PC-9 (cell line): ENCODE measurements around the gene RNU7-1. TPM values are rescaled to one million over a fixed set of nuclear protein-coding genes. Genes with fewer than 3 reads are reported as not detected.

Experiments used
- BruUV-seq: library from RNA; stranded (reverse); fragments of 400-500 nt; replicated peaks from 2 replicates; lab custom pipeline; 2021; lab: Mats Ljungman, UMichigan
- CTCF ChIA-PET: fragments of 300-600 bp; sonication (Branson Sonifier 250); formaldehyde crosslinking; loops from one replicate; lab custom pipeline; 2022; ENCODE audit warnings: antibody characterized with exemption; lab: Charles Lee
- POLR2A ChIA-PET: fragments of 300-600 bp; sonication (Branson Sonifier 250); formaldehyde crosslinking; loops from one replicate; lab custom pipeline; 2022; ENCODE audit warnings: antibody characterized with exemption; ENCODE audit not compliant: unreplicated experiment; lab: Charles Lee
- DNase-seq, 2 experiments: peaks; one replicate each; pipeline versions ENCODE4 v3.0.0 to v3.0.0-alpha.2; 2015 to 2022; ENCODE audit warnings: mixed read lengths in 1 of 2
- H2AFZ ChIP-seq: fragments of 200-600 bp; sonication (generic); 2 replicates; pipeline ENCODE4 v1.8.1; 2017; ENCODE audit warnings: antibody characterized with exemption
- H3F3A ChIP-seq: fragments of 200-600 bp; sonication (generic); 2 replicates; pipeline ENCODE4 v1.8.1; 2017; ENCODE audit warnings: antibody characterized with exemption, mild to moderate bottlenecking, low read depth; ENCODE audit not compliant: insufficient read depth
- H3K27ac ChIP-seq: fragments of 200-600 bp; sonication (generic); 2 replicates; pipeline ENCODE4 v1.6.1; 2016; ENCODE audit warnings: mixed run types
- H3K27me3 ChIP-seq: fragments of 200-600 bp; sonication (generic); 2 replicates; pipeline ENCODE4 v1.6.1; 2016; ENCODE audit warnings: low read depth, mixed run types; ENCODE audit not compliant: insufficient read depth
- H3K36me3 ChIP-seq: fragments of 200-600 bp; sonication (generic); 2 replicates; pipeline ENCODE4 v1.6.1; 2016; ENCODE audit warnings: low read depth, mixed run types
- H3K4me1 ChIP-seq: fragments of 200-600 bp; sonication (generic); replicated peaks from 2 replicates; pipeline ENCODE4 v1.6.1; 2016; ENCODE audit warnings: mixed run types; ENCODE audit not compliant: insufficient read depth
- H3K4me2 ChIP-seq: fragments of 200-600 bp; sonication (generic); 2 replicates; pipeline ENCODE4 v1.6.1; 2017; ENCODE audit warnings: mixed run types
- H3K4me3 ChIP-seq: fragments of 200-600 bp; sonication (generic); 2 replicates; pipeline ENCODE4 v1.6.1; 2016; ENCODE audit warnings: mixed run types
- H3K79me2 ChIP-seq: fragments of 200-600 bp; sonication (generic); 2 replicates; pipeline ENCODE4 v1.6.1; 2017; ENCODE audit warnings: low read depth, mixed run types
- H3K9me2 ChIP-seq: fragments of 200-600 bp; sonication (generic); 2 replicates; pipeline ENCODE4 v1.8.1; 2017; ENCODE audit warnings: mild to moderate bottlenecking; ENCODE audit not compliant: insufficient read depth
- H3K9me3 ChIP-seq: fragments of 200-600 bp; sonication (generic); 2 replicates; pipeline ENCODE4 v1.8.1; 2016; ENCODE audit warnings: low read depth; ENCODE audit not compliant: insufficient read depth
- H4K20me1 ChIP-seq: fragments of 200-600 bp; sonication (generic); 2 replicates; pipeline ENCODE4 v1.8.1; 2017; ENCODE audit not compliant: insufficient read depth
- EZH2 ChIP-seq: fragments of 200-600 bp; sonication (generic); IDR thresholded peaks from 2 replicates; pipeline ENCODE4 v1.8.0; 2017; ENCODE audit warnings: antibody characterized with exemption, low read depth
- intact Hi-C: fragments of 100-400 bp; cut with micrococcal nuclease; formaldehyde crosslinking; loops from one replicate; pipeline ENCODE4 v1.10.0; 2022; ENCODE audit not compliant: unreplicated experiment
- total RNA-seq: library from RNA; stranded (reverse); gene quantifications from 2 replicates; pipeline ENCODE4 v1.2.3, GENCODE V29; 2021
- TF ChIP-seq, protein P1 (sequence below): fragments of 200-600 bp; sonication (generic); conservative IDR thresholded peaks from 2 replicates; pipeline ENCODE4 v1.6.1; 2017; ENCODE audit warnings: mixed run types, antibody characterized with exemption, mild to moderate bottlenecking, moderate library complexity

The RNU7-1 gene
- total RNA-seq, 1 experiment from 2014 or later, result not detected

DNA sequence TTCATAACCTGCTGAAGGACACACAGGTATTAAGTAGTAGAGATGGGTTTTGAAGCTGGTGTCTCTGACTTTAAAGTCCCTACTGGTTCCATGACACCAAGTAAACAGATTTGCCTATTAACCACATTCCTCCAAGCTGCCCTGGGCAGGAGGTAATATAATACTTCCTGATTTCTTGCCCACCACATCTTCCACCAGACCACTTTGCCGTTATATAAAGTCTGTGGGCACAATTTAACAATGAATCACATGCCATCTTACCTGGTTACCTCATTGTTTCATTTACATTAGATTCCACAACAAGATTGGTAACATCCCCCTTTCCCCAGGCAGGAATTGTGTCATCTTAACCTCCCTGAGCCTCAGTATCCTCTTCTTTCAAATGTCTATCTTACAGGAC is 39.9 kb upstream of the RNU7-1 start:
- ChIA-PET CTCF (interaction anchor here (0.8 to 2.2 kb wide), 2 partner anchors 12 to 31 kb away, joined by 3 to 7 read pairs; partner anchors contain the start of gene SPSB2), POLR2A (interaction anchor here (0.8 kb wide), 1 partner anchor 57 kb away, joined by 9 read pairs; no protein-coding TSS in a partner anchor)
- no peaks in the 10 kb centered on the region for H3K36me3 ChIP-seq
- BruUV-seq, result no TSS peak
- H3K9me3 ChIP-seq, result no peaks in the 10 kb centered on the region
- peak overlapping the region; percentile 97 for H3K4me2 ChIP-seq
- peak overlapping the region; percentile 97 for H2AFZ ChIP-seq
- peak in 1 of 2 experiments; percentile 84 for DNase-seq
- no peaks in the 10 kb centered on the region for H4K20me1 ChIP-seq
- H3K79me2 ChIP-seq, result no peaks in the 10 kb centered on the region
- H3K4me3 ChIP-seq, result peak overlapping the region; percentile 86; the same call in 1 of the 2 replicates
- no peaks in the 10 kb centered on the region for H3K9me2 ChIP-seq
- peaks cover 35% of the 10 kb centered on the region; the same call in 1 of the 2 replicates for H3F3A ChIP-seq
- H3K27me3 ChIP-seq, result no peaks in the 10 kb centered on the region
- intact Hi-C loops, result loop anchor here (2.0 kb wide), 1 partner anchor 51 kb away; the partner anchor contains the start of gene USP5
- peaks cover 22% of the 10 kb centered on the region for H3K4me1 ChIP-seq
- H3K27ac ChIP-seq, result 0 out of 2 replicates have a peak overlapping the region, but pooled peaks have one; percentile 1
- TF ChIP-seq, protein P1, sequence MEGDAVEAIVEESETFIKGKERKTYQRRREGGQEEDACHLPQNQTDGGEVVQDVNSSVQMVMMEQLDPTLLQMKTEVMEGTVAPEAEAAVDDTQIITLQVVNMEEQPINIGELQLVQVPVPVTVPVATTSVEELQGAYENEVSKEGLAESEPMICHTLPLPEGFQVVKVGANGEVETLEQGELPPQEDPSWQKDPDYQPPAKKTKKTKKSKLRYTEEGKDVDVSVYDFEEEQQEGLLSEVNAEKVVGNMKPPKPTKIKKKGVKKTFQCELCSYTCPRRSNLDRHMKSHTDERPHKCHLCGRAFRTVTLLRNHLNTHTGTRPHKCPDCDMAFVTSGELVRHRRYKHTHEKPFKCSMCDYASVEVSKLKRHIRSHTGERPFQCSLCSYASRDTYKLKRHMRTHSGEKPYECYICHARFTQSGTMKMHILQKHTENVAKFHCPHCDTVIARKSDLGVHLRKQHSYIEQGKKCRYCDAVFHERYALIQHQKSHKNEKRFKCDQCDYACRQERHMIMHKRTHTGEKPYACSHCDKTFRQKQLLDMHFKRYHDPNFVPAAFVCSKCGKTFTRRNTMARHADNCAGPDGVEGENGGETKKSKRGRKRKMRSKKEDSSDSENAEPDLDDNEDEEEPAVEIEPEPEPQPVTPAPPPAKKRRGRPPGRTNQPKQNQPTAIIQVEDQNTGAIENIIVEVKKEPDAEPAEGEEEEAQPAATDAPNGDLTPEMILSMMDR, result no peak
- TF ChIP-seq EZH2, result no peak

DNA sequence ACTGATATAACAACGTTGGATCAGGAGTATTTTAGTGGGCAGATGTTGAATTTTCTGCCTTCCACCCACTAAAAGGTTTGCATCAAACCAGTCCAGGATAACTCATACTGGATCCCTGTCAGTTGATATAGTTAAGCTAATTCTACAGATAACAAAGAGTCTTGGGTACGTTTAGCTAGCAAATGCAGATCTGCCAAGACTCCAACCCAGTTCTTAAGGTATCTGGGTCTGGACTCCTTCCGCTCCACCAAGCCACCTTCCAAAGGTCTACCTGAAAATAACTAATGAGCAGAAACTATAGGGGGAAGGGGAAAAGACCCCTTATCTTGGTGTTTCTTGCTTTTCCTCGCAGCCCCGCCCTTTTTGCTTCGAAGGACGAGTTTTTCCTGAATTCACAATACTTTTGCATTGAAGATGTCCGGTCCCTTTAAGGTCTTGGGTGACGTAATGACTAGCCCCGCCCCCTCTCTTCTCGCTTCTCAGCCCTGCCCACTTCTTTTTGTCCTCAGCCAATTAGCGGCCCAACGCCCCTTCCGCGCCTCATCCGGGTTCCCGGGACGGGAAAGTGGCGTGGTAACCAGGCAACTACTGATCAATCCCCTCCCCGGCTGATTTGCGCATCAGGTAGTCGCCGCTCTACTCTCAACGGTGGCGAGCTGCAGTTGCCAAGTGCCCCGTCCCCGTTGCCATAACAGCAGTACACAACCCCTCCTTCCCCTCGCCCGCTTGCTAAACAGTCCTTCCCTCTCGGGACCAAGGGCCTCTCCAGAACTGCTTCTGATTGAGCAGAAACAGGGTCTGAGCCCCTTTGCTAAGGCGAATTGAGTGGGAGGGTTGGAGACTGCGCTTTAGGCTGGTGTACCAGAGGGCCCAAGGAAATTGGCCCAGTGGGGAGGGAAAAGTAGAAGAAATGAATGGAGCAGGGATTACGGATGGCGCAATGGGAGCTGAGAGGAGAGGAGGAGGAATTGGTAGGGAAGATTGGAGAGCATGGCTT is 39.0 kb upstream of the RNU7-1 start, which contains the start of gene LRRC23:
TSS of gene LRRC23 (plus strand) at position 543 of the 997 bp plus-strand sequence. CDS start 812 bp downstream, outside the sequence.
- Histone ChIP-seq H3K27me3 (no peaks in the 10 kb centered on the region), H3K27ac (0 out of 2 replicates have a peak within 1 kb of the TSS, but pooled peaks have one; percentile 1), H4K20me1 (no peaks in the 10 kb centered on the region), H2AFZ (peak within 1 kb of the TSS; percentile 97), H3K4me1 (peaks cover 22% of the 10 kb centered on the region), H3K4me2 (peak within 1 kb of the TSS; percentile 97), H3F3A (peaks cover 31% of the 10 kb centered on the region; the same call in 1 of the 2 replicates), H3K9me3 (no peaks in the 10 kb centered on the region), H3K4me3 (peak within 1 kb of the TSS; percentile 86), H3K9me2 (no peaks in the 10 kb centered on the region), H3K79me2 (no peaks in the 10 kb centered on the region), H3K36me3 (no peaks in the 10 kb centered on the region)
- POLR2A ChIA-PET, result interaction anchor here (0.7 to 1.0 kb wide), 3 partner anchors 32 to 138 kb away, joined by 5 to 16 read pairs (median 9); partner anchors contain the start of genes PTMS and SPSB2
- CTCF ChIA-PET, result interaction anchor here (0.7 to 2.2 kb wide), 3 partner anchors 13 to 32 kb away, joined by 3 to 14 read pairs (median 7); partner anchors contain the start of gene SPSB2
- peak; percentile 93 to 98 for DNase-seq
- intact Hi-C loops, result loop anchor here (2.0 kb wide), 1 partner anchor 52 kb away; the partner anchor contains the start of gene USP5
- no peak for TF ChIP-seq EZH2
- TF ChIP-seq, protein P1, result no peak
- BruUV-seq, result TSS peak; percentile 57
